Testis (tissue), 2 donors: ENCODE results near the gene MAPK8IP3.

Experiments used
- CTCF ChIP-seq, 3 experiments: fragments of 450-650 bp in 2 of 3; fragments of 200-600 bp in 1 of 3; sonication (generic) in 1 of 3; IDR thresholded peaks; one replicate each; pipeline ENCODE4 v1.5.1; 2016 to 2019; ENCODE audit warnings: antibody characterized with exemption in 3 of 3, mild to moderate bottlenecking in 2 of 3, moderate library complexity in 1 of 3
- POLR2A ChIP-seq: fragments of 450-650 bp; IDR thresholded peaks from one replicate; pipeline ENCODE4 v1.6.1; 2017; ENCODE audit warnings: antibody characterized with exemption, mild to moderate bottlenecking, moderate library complexity

DNA sequence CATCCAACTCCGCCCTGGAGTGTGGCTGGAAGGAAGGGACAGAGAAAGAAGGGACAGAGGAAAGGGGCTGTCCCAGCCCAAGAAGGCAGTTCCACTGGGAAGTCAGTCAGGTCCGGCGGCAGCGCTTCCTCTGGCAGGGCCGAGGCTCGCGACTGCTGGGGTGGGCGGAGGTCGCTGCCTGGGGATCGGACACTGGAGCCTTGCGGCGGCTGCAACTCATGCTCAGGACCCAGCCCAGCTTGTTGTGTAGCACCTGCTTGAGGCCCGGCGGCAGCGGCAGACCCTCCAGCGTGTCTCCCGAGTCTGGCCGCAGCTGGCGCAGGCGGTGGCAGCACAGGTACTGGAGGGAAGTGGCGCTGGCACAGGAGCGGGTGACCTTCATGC lies 71.0 kb downstream of the MAPK8IP3 start:
- TF ChIP-seq CTCF (IDR thresholded peaks at IDR 0.05) (no peak), POLR2A (no peak)
